Stimulated activated naive CD8-positive, alpha-beta T cell treated with anti-CD3 and anti-CD28 coated beads, Interleukin-15, Interleukin-2, amounts not matched to agents 100 U/mL and 50 U/mL, for 24 hours (primary cell): ENCODE measurements around the gene MPC1.
"Not testable (repeated sequence)": the region's sequence is repeated elsewhere in the genome, so short reads cannot be mapped to it uniquely, and the experiment has no call there.

Experiments
- ATAC-seq: fragments of 150-1000 bp; cut with Tn5 transposase; one replicate; pipeline ENCODE4 v1.10.0; 2021
- DNase-seq: peaks from one replicate; pipeline ENCODE4 v3.0.0; 2021

Gene MPC1

DNA sequence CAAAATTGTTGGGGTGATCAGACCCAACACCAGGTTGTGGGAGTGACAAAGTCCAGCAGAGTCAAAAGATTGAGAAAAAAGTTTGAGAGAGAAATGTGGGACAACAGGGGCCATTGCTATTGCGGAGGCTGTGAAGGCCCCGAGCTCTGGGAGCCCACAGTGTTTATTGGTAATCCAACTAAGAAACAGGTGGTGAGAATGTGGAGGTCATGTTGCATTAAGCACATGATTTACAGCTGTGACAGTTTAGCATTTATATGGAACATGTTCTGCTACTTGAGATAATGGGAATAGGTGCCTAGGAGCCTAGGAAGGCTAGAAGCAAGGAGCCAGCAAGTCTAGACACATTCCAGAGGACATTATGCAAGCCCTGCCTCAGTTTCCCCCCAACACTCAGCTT is 37.8 kb downstream of the MPC1 start:
- ATAC-seq, DNase-seq: not testable (repeated sequence)

GRCh38 chr6:166344240-166344639 is 38.5 kb downstream of the MPC1 start:
- DNase-seq (no peak), ATAC-seq (no peak)

DNA sequence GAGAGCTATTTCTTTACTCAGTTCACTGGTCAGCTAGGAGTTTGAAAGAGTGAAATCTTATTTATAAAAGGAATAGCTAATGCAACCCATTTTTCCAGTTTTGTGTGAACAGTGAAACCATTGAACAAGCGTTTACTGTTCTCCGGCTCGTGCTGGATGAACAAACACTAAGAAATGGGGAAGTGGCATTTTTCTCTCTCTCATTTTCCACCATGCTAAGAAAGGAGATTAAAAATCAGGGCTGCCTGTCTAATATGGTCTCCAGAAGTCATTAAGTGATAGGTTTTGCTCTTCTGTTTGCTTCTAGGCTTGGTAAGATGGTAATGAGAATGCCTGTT is 39.6 kb downstream of the MPC1 start:
- no peak for DNase-seq
- ATAC-seq: no peak

- DNase-seq (peak; percentile 90), ATAC-seq (peak; percentile 87)
Measured at GRCh38 chr6:166342349-166343149, 40.2 kb downstream of the MPC1 start, which contains the start of gene SFT2D1. Gene SFT2D1, minus strand, starts transcription at chr6:166342545. Its CDS starts 64 bp downstream, at chr6:166342481.

GRCh38 chr6:166341977-166342348 is 40.8 kb downstream of the MPC1 start:
- no peak for DNase-seq
- peak; percentile 1 for ATAC-seq

DNA sequence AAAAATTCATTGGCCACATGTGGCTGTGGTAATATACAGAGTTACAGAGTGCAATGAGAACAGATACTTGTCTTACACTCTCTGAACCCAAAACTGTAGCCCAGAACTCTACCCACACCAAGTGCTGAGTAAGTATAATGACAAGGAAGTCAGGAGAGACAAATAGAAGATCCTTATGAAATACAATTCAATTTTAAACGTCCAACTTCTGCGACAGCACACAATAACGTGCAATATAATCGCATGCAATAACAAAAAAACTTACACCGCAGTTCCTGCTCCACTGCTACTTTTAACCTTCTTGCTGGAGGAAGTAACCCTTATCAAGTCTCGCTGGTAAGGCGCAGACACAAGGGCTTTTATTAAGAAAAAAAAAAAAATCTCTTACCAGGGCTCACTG is 41.3 kb downstream of the MPC1 start:
- ATAC-seq (no peak), DNase-seq (no peak)

GRCh38 chr6:166338854-166339253 is 43.9 kb downstream of the MPC1 start:
- ATAC-seq: no peak

GRCh38 chr6:166336847-166337246 is 45.9 kb downstream of the MPC1 start:
- DNase-seq (no peak), ATAC-seq (no peak)

More at GRCh38 chr6:166338854-166339253, 43.9 kb downstream of the MPC1 start:
- DNase-seq: no peak

DNA sequence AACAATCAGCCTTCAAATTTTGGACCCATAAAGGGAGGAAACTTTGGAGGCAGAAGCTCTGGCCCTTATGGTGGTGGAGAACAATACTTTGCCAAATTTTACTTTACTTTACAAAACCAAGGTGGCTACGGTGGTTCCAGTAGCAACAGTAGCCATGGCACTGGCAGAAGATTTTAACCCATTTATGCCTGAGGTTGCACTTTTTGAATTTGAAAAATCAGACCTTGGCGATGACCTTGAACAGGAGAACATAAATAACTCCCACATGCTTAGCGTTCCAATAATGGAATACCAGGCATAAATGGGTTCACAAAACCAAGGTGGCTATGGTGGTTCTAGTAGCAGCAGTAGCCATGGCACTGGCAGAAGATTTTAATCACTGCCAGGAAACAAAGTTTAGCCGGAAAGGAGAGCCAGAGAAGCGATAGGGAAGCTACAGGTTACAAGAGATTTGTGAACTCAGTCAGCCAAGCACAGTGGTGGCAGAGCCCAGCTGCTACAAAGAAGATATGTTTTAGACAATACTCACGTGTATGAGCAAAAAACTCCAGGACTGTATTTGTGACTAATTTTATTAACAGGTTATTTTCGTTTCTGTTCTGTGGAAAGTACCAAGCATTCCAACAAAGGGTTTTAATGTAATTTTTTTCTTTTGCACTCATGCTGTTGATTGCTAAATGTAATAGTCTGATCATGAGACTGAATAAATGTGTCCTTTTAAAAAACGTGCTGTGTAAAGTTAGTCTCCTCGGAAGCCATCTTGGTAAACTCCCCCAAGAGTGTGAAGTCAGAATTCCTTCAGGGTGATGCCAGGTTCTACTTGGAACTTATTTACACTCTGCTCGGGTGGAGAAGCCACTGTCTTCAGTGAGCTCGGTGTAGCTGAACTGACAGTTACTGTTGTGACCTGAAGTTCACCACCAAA is 47.1 kb downstream of the MPC1 start:
- no peak for DNase-seq
- ATAC-seq: no peak

- DNase-seq (no peak), ATAC-seq (no peak)
Measured at GRCh38 chr6:166334878-166335277, 47.9 kb downstream of the MPC1 start.

DNA sequence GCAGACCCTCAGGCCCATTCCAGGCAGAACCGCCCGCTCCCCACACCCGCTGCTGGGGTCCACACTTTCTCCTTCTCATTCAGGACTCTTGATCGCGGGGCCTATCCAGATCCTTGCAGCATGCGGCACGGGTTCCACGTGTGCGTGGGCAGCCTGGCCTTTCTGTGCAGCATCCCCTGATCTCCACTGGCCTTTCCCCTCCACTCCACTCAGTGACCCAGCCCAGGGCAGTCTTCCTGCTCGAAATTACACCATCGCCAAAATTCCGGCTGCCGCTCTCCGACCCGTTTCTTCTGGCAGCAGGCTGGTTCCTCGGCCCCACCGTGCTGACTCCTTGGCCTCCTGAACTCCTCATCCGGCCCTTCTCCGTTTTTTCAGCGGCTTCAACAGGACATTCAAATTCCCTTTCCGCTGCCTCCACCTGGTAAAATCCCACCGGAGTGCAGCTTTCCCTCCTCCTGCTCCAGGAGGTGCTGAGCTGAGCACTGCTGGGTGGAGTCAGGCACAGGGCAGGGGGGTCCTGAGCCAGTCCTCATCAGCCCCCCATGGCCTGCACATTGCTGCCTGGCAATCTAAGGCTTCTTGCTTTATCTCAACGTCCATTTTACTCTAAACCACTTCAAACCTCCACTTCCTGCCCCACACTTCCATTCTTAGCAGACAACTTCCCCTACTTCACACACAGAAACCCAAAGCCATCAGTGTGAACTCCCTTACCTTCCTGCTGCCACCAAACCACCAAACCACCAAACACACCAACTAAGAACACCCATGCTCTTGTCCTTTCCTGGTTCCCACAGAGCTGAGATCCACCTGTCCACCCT is 49.4 kb downstream of the MPC1 start:
- no peak for DNase-seq
- ATAC-seq: peak; percentile 75

GRCh38 chr6:166331503-166332415 is 51.0 kb downstream of the MPC1 start:
- DNase-seq (no peak), ATAC-seq (no peak)

DNA sequence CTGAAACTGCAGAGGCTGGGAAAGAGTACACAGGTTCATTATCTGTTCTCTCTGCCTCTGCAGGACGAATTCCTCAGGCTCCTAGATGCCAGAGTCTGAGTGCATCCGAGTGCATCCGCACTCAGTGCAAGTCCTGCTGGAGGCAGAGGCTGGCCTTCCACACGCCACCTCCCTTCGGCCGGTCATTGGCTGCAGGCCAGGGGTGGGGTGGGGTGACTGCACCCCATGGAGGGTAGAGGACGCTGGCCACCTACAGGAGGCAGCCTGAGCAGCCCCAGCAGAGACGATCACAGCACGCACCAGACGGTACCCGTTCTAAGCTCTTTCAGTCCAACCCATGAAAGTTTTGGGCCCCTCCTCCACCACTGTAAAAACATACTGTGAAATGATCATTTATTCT is 52.1 kb downstream of the MPC1 start:
- no peak for ATAC-seq
- DNase-seq: no peak

DNA sequence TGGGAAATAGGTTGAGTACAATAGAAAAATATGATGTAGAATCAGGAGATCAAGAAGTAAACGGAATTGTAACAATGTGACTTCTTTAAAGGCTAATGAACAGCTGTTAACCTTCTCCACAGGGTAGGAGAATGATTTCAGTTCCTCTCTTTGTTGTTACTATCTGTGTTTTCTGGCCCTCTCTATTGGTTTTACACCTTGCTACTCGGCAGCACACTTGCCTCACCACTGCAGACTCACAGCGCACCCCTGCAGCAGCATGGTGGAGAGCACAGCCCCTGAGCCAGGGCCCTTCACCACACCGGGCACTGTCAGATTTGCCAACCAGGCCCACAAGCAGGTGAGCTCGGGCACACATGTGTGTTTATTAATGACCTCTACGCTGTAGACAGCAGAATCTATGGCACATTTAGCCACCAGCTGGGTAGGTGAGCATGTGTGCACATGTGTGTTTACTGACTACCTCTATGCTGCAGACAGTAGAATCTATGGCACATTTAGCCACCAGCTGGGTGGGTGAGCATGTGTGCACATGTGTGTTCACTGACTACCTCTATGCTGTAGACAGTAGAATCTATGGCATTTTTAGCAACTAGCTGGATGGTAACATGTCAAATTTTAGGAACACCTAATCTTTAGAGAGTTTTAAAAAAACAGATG is 57.2 kb downstream of the MPC1 start:
- ATAC-seq (no peak), DNase-seq (no peak)

GRCh38 chr6:166323395-166323794 is 59.3 kb downstream of the MPC1 start:
- no peak for DNase-seq
- no peak for ATAC-seq

GRCh38 chr6:166318649-166319600 is 63.8 kb downstream of the MPC1 start:
- ATAC-seq: no peak
- DNase-seq: no peak

DNA sequence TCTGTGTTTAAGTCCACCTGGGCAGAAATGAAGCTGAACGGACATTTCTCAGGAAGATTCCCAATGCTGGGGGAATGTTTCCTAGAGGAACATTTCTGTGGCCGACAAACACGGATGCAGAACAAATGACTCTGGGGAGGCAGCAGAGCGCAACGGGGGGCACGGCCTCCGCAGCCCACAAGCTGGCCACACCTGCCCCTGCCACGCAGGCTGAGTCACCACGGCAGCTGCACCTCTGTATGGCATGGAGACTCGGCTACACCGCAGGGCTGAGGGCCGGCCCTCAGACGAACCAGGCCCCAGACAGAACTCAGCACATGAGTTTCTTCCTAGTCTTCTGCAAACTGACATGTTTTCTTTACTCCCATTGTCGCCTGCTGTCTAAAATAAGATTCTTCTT is 64.5 kb downstream of the MPC1 start:
- no peak for ATAC-seq

DNA sequence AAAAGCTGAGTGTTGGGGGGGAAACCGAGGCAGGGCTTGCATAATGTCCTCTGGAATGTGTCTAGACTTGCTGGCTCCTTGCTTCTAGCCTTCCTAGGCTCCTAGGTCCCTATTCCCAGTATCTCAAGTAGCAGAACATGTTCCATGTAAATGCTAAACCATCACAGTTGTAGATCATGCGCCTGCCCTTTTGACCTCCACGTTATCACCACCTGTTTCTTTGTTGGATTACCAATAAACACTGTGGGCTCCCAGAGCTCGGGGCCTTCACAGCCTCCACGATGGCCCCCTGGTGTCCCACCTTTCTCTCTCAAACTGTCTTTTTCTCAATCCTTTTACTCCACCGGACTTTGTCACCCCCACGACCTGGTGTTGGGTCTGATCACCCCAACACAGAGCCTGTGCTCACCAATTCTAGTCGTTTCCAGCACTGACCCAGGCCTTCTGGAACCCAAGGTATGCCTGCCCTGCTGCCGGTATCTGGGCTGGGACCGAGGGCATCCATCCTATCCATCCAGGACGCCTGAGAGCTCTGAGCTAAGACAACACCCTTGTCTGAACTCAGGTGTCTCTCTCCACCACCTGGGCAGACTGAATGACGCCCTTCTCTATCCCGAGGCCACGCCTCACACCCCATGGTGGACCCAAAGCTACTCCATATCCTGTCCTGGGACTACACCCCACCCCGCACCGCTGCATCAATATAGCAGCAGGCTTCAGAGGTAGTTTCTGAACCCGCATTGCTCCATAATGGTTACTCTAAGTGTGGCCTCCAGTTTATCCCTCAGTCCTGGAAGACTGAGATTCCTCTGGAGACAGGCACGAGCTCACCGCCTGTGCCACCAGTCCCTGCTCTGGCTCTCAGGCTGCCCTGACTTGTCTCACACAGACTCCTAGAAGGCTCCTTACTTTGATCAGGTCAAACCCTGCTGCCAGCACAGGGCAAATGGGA is 65.2 kb downstream of the MPC1 start:
- DNase-seq: no peak
- ATAC-seq: no peak

More for the DNA sequence above, 64.5 kb downstream of the MPC1 start:
- DNase-seq: no peak
